Suppressor macrophage treated with lipopolysaccharide for 1 hour (primary cell): Measurements from ENCODE around the gene NNT.
"Not testable (repeated sequence)": the region's sequence is repeated elsewhere in the genome, so short reads cannot be mapped to it uniquely, and the experiment has no call there.

Experiments used
- DNase-seq, 3 donors: peaks; one replicate each; pipeline ENCODE4 v3.0.0-alpha.2; 2020 to 2022

The NNT gene

DNA sequence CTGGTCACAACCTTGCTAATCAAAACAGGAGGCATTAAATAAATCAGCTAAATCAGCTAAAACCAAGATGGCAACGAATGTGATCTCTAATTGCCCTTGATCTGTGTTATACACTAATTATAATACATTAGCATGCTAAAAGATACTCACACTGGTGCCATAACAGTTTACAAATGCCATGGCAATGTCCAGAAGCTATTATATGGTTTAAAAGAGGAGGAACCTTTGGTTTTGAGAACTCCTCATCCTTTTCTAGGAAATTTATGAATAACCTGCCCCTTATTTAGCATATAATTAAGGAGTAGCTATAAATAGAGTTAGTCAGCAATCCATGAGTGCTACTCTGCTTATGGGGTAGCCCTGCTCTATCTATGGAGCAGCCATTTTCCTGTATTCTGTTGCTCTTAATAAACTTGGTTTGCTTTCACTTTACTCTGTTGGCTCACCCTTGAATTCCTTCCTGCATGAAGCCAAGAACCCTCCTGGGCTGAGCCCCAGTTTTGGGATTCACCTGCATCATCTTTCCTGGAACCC, 18.7 kb upstream of the NNT start:
- no peak for DNase-seq

DNA sequence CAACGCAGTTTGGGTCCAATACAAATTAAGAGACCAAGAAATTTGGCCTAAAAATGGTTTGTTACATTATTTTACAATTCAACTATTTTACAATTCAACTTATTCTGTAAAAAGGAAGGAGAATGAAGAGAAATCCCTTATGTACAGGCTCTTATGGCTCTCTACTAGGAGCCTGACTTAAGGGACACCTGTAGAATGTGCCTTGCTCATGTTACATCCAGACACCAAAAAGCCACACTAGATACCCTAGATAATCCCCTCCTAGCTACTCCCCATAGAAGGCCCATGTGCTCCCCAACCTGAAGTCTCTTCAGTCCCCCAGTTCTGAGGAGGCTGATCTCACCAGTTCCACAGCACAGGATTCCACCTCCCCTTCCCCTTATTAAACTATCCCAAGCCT, 14.1 kb upstream of the NNT start:
- no peak for DNase-seq

DNA sequence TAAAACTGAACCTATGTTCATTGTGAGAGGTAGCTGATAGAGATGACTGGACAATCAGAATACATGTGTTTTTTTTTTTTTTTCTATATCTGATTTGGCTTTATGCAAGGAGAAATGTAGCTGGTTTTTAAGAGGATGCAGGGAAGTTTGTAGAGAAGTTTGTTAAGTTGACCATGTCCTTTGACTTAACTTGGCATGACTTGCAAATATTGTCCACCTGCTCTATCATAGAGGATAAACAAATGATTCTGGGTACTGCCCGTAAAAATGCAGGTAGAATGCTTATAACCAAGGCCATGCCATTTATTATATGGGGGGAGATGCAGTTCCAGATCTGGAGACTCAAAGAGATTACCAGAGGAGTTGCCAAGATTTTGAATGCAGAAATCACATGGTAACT, 13.7 kb upstream of the NNT start:
- DNase-seq = no peak

DNA sequence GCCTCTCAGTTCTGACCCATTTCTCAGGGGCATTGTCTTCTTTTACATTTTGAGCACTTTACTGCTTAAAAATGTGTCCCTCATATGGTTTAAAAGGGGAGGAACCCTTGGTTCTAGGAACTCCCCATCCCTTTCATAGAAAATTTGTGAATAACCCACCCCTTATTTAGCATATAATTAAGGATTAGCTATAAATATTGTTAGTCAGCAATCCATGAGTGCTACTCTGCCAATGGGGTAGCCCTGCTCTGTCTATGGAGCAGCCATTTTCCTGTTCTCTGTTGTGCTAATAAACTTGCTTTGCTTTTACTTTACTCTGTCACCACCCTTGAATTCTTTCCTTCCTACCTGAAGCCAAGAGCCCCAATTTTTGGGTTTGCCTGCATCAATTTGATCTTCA, 12.3 kb upstream of the NNT start:
- no peak for DNase-seq

DNA sequence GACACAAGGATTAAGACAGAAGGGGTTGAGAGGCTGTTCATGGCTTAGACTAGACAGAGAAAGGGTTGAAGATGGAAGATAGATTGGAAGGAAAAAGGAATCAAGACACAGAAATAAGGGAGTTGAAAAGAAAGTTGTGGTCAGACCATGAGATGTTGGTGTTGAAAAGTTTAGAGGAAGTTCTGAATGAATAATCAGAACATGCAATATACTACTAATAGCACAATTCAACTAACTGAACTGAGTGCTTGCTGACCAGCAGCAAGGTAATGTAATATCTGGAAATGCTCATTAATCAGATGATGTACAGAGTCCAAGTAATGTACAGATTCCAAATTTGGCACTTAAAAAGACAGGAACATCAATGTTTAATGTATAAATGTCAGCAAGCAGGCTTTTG, 10.6 kb upstream of the NNT start:
- peak; percentile 10 to 44 (median 43) for DNase-seq

DNA sequence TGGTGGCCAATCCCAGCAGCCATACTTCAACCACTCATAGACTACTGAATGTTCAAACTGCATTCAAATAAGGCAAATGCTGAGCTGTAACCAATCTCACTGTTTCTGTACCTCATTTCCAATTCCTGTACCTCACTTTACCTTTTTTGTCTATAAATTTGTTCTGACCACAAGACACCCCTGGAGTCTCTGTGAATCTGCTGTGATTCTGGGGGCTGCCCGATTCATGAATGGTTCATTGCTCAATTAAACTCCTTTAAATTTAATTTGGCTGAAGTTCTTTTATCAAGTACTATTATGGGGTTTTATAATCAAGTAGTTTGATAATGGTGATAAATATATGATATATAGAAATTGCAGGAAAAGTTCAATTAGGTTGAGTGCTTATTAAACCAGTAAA, 4.1 kb upstream of the NNT start:
- DNase-seq = not testable (repeated sequence)

DNA sequence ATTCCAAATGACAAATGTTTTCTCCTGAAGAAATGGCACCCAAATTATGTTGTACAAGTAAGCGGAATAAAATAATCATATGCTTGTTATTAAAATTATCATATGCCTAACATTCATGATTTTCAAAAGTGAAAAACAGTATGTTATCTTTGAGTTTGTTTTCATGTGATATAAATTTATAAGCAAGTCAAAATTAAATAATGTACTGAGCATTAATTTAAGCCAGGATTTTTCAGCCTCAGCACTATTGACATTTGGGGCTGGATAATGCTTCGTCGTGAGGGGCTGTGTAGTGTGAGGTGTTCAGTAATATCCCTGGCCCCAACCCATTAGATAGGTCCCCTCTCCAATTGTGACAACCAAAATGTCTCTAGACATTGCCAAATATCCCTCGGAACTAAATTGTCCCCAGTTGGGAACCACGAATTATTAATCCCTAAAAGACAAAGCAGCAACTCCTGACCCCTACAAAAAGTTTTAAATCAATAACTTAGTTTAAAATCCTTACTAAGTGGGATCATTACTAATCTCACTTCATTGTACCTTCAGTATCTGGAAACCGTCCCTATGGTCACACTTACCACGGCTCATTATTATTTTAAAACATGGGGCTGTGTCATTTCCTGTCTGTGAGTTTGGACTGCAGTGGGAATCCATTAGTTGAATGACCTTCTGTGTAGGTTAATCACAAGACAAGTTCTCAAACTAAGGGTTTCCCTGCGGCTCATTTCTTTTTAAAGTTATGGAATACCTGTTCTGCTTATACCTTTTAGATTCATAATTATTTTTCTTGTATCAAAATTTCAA, 1.3 kb upstream of the NNT start:
- peak; percentile 42 to 60 (median 60) for DNase-seq

DNA sequence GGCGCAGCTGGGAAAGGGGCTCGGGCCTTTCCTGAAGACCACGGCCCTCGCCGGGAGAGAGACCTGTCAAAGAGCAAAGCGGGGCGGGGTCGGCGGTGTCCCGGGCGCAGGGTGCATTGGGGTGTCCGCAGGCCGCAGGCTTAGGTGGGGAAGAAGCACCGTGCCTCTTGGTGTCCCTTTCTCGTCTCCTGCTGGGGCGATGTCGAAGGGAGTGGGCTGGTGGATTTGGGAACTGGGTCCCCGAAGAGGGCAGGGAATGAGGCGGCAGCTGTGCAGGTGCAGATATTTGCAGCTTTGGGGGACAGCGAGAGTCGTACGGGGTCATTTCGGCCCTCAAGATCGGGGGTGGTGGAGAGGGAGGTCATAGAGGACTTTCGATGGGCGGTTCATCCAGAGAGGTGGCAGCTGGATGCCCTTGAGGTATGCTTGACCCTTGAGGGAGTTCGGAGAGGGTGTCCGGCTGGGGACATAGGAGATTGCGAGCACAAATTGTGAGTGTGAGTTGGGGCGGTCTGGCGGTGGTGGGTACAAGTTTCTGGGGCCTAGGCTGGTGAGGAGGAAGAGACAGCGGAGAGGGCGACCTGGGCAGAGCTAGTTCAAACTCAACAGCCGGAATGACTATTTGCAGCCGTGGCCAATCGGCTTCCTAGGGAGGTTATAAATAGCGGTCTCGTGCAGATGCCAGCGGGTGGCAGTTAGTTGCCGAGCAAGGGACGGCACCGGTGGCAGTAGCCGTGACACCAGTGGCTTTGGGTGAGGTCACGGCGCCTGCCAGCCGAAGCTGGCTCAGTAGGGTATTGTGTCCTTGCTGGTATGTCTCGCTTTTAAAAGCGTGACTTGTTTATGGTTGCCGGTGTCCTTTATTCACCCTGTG, 601 bp downstream of the NNT start:
- peak; percentile 81 to 86 (median 84) for DNase-seq

DNA sequence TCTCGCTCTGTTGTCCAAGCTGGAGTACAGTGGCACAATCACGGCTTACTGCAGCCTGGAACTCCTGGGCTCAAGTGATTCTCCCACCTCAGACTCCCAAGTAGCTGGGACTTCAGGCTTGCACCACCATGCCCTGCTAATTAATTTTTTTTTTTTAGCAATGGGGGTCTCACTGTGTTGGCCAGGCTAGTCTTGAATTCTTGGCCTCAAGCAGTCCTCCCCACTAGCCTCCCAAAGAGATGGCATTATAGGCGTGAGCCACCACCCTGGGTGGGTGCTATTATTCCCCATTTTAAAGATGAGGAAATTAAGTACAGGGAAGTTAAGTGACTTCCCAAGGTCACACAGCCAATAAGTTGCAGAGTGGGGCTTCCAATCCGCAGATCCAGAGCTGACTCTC, 1.7 kb downstream of the NNT start:
- DNase-seq = no peak

DNA sequence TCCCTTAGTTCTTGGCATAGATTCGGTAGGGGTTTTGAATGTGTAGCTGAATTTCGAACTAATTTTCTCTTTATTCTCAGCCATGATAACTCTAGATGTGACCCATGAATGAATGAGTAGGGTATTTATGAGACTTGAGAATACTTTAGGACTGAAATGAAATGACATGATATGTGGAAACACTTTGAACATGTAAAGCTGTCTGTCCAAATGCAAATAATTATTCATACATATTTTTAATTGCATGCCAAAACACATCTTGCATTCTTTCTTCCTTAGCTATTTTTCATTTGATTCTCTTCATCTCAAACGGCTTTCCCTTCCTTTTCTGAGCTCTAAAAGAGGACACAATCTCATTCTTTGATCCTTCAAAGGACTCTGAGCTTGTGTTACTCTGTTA, 3.4 kb downstream of the NNT start:
- DNase-seq = no peak

DNA sequence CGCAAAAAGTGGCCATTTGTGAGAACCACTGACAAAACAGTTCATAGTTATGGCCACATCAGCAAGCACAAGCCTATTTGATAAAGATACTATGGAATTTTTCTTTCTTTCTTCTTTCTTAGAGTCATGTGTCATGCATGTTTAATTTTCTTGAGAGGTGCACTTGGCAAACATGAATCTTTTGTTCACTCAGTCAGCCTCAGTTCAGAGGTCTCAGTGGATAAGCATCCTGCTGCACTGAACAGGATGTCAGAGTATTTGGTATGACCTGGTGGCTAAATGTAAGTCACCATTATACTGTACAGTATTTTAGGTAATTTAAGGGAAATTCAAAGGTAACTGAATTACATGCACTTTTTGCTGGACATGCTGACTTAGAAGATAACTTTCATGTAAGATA, 5.4 kb downstream of the NNT start:
- no peak for DNase-seq

DNA sequence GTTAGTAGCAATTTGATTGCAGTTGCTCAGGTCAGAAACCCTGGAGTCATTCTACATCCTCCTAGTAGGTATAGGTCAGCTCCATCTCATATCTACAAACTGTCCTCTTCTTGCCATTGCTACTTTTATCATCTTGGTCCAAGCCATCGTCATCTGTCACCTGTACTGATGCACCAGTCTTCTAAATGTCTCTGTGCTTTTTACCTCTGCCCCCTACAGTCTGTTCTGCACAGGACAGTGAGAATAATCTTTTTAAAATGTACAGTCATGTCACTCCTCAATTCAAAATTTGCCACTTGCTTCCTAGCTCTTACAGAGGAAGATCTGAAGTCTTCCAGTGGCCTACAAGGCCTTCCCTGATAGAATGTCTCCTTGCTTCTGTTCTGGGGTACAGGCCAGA, 6.8 kb downstream of the NNT start:
- no peak for DNase-seq

DNA sequence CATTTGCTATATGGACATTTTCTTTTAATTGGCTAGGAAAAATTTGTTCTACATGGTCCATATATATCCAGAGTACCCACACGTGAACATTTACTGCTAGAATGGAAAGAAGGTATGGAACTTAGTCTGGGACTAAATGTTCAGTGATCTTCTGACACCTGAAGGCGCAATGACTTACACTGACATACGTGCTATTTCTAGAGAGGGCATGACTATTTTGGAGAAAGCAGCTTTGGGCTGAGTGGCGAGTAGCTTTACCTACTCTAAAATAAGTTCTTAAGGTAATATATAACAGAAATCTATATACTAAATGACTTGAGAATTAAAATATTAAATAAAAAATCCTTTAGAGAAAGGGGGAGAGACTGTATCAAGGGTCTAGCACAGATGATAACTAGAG, 10.4 kb downstream of the NNT start:
- DNase-seq = no peak

DNA sequence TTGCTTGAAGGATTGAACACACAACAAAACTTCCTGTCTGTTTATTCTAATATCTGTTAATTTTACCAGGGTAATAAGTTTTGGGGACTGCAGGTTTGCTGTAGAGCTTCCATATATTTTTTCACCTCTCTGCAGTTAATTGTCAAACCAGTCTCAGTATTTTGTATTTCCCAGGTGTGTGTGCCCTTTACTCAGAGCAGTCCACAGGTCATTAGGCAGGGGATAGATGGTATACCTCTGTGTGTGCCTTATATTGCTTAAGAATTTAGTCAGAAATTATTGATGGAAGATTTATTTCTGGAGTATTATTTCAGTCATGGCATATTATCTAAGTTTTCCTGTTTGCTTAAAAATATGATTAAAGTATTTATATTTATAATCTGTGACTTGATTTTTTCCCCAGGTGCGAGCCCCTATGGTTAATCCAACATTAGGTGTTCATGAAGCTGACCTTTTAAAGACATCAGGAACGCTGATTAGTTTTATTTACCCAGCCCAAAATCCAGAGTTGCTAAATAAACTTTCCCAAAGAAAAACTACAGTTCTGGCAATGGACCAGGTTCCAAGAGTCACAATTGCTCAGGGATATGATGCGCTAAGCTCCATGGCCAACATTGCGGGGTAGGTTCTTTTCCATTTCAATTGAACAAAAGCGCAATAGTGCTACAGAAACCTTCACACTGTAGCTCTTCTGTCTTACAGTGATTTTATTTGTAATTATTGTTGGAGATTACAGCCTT, 12.6 kb downstream of the NNT start:
- DNase-seq = no peak

DNA sequence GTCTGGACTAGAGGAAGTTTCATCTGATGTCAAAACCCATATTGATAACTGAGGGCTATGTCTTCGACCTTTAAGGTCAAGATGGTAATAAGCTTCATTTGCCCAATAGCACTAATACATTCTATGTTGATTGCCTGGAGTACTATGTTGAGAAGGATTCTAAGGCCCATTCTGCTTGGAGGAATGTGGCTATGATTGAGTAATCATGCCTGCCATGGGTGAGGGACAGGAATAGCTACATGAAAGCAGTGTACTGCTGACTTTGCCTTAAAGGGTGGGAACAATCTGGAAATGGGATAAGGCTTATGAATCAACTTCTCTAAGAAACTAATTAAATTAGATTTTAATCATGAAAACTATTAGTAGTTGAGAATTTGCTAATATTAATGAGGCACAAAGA, 13.6 kb downstream of the NNT start:
- DNase-seq = no peak

DNA sequence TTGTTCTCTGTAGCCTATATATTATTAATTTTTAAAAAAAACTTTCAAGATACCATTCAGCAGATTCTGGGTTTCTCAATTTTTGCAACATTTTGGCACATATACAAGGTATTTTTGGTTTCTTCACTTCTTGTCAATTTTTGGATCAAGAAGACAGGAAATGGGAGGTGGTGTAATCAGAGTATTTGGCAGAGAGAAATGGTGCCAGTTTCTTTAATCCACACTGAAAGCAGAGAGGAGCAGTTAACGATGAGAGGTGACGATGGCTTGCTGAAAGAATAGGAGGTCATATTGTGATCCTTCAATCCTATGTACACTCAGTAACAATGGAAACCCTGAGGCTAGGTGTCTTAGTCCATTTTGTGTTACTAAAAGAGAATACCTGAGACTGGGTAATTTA, 16.4 kb downstream of the NNT start:
- DNase-seq = no peak

DNA sequence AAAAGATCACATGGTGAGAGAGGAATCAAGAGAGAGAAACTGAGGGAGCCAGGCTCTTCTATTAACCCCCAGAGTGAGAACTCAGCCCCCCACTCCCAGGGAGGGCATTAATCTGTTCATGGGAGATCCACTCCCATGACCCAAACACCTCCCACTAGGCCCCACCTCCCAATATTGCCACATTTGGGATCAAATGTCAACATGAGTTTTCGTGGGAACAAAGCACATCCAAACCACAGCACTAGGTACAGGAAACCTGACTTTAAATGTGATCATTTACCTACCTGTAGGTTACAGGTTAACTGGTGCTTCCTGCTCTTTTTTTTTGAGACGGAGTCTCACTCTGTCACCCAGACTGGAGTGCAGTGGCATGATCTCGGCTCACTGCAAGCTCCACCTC, 16.9 kb downstream of the NNT start:
- no peak for DNase-seq

DNA sequence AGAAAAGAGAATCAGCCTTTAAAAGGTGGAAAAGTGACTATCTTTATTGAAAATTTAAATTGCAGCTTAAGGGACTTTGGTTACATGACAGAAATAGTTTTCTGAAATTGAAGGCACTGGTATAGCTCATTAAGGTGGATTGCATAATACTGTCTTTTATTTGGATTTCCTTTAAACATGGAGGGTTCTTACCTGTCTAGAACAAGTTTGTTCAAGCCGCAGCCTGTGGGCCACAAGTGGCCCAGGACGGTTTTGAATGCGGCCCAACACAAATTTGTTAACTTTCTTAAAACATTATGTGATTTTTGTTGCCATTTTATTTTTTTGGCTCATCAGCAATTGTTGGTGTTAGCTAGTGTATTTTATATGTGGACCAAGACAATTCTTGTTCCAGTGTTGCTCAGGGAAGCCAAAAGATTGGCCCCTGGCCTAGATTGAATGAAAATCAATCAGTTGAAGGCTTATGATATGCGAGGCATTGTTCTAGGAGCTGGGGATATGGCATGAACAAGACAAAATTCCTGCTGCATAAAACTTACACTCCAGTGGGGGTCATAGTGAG, 18.0 kb downstream of the NNT start:
- no peak for DNase-seq

DNA sequence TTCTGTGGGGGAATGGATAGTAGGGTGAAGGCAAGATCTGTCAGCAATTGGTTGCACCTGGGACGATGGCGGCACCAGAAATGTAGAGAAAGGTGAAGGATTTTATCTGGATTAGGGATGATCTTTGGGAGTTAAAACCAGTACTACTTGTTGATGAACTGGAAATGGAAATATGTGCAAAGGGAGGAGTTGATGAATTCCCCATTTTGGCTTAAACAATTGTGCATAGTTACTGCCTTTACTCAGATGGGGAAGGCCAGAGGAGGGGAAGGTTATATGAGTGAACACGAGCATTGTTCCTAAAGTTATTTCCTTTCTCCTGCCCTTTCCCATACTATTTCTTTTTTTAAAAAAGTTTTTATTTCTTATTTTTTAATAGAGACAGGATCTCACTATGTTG, 19.1 kb downstream of the NNT start:
- DNase-seq = no peak

DNA sequence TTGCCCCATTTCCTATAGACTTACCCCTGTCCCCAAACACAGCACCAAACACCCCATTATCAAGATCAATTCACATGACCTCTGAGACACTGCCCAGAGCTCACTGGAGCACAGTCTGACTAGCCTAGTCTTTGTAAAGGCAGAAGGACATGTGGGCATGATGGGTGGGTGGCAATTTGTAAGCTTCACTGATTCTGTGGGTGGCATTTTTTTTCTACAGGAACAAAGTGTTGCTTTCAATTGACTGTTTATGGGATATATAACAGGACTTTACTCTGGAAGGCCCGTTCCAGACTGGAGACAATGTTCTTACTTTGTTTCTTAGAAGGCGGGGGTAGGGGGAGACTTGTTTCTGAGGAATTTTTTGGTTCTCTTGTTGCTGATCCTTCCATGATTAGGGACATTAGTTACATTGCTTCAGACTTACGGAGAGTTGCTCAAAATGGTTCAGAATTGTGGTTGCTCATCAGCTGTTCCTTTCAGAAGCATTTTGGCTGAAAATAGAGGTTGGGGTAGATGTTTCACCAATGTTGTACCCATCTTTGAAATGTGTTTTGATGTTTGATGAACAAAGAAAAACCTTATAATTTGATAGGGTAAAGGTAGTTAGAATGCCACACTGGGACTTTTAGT, 20.2 kb downstream of the NNT start:
- DNase-seq = peak; percentile 52 to 61 (median 59)

DNA sequence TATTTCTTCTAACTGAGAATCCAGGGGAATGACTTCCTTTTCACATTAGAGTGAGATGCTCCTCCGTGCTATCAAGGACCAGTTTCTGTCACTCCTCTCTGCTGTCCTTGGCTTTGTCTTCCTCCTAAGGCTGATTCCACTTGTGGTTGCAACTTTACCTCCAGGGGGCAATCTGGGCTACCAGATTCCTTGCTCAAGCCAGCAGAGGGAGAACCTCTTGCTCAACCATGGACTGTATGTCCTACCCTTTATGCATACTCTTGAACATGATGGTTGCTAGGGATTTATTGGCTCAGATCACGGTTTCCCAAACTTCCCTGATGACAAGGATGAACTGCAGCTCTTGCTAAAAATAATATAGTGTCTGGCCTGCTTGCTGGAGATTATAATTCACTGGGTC, 24.0 kb downstream of the NNT start:
- peak; percentile 66 to 68 (median 68) for DNase-seq

DNA sequence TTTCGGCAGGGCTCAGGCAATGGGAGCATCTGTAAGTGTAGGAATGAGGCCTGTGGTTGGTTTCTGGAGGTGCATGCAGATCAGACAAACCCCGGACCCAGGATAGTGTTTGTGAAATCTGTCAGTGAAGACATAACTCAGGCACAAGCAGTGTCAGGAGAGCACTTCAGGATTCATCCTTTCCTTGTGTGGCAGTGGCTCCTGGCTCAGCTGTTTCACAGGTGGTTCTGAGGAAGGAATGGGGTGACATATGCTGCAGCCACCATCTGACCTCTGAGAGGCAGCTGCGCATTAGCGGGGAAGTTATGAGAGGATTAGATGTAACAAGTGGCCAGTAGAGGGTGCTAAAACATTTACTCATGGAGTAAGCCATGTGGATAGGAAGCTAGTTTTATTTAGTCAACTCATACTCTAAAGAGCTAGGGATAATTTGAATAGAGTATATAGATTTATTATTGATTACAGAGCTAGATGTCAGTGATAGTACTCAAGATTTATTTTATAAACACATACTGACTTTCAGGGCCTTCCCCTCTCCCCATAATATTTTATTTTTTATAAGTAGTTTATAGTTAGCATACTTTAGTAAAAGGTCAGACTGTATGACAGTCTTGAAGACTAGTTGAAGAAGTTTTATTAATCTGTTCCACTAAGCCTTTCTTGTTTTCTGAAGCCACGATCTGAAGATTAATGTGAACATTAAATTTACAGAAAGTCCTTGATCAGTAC, 28.4 kb downstream of the NNT start:
- DNase-seq = peak; percentile 86 to 90 (median 89)
